Activated CD4-positive, alpha-beta T cell treated with anti-CD3 and anti-CD28 coated beads for 24 hours (primary cell): Measurements from ENCODE around the gene KL.

Experiments
- DNase-seq, 2 donors: peaks; one replicate each; pipeline ENCODE4 v3.0.0-alpha.2; 2020; ENCODE audit warnings: low read depth in 2 of 2

KL gene

GRCh38 chr13:33037673-33038072 is 21.4 kb downstream of the KL start:
- DNase-seq = no peak

GRCh38 chr13:33040090-33040489 is 23.9 kb downstream of the KL start:
- DNase-seq = no peak

GRCh38 chr13:33045851-33046592 is 29.8 kb downstream of the KL start:
- DNase-seq = no peak

- DNase-seq = no peak
Measured at GRCh38 chr13:33050161-33050560, 33.9 kb downstream of the KL start.

- DNase-seq = no peak
Measured at GRCh38 chr13:33051632-33052031, 35.4 kb downstream of the KL start.

- no peak for DNase-seq
Measured at GRCh38 chr13:33052506-33053280, 36.5 kb downstream of the KL start.

- DNase-seq = no peak
Measured at GRCh38 chr13:33053397-33054066, 37.3 kb downstream of the KL start.

- DNase-seq = no peak
Measured at GRCh38 chr13:33057019-33057780, 41.0 kb downstream of the KL start.

GRCh38 chr13:33058776-33059327 is 42.6 kb downstream of the KL start:
- DNase-seq = no peak

- no peak for DNase-seq
Measured at GRCh38 chr13:33060815-33061214, 44.6 kb downstream of the KL start.

- DNase-seq = no peak
Measured at GRCh38 chr13:33066329-33066728, 50.1 kb downstream of the KL start.

GRCh38 chr13:33069365-33069764 is 53.1 kb downstream of the KL start:
- no peak for DNase-seq

- DNase-seq = no peak
Measured at GRCh38 chr13:33070713-33071112, 54.5 kb downstream of the KL start.

GRCh38 chr13:33072282-33072681 is 56.1 kb downstream of the KL start:
- no peak for DNase-seq

- DNase-seq = no peak
Measured at GRCh38 chr13:33072759-33073158, 56.5 kb downstream of the KL start.

- DNase-seq = no peak
Measured at GRCh38 chr13:33073338-33073737, 57.1 kb downstream of the KL start.

GRCh38 chr13:33076001-33076992 is 60.1 kb downstream of the KL start:
- DNase-seq = no peak

GRCh38 chr13:33078263-33078662 is 62.0 kb downstream of the KL start:
- no peak for DNase-seq

- DNase-seq = no peak
Measured at GRCh38 chr13:33079960-33080359, 63.7 kb downstream of the KL start.

- no peak for DNase-seq
Measured at GRCh38 chr13:33080972-33081590, 64.9 kb downstream of the KL start.
